Chondrocyte (in vitro differentiated cells): ENCODE measurements around the gene DKK2. TPM values are rescaled to one million over a fixed set of nuclear protein-coding genes. Genes with fewer than 3 reads are reported as not detected.

ENCODE experiments used
- DNase-seq: peaks from one replicate; pipeline ENCODE4 v3.0.0; 2021; ENCODE audit warnings: mixed read lengths, low spot score
- H3K27ac Mint-ChIP-seq: one replicate; pipeline ENCODE4 v1.8.0; 2021; ENCODE audit warnings: mild to moderate bottlenecking, moderate library complexity, mixed read lengths; ENCODE audit not compliant: unreplicated experiment
- H3K27me3 Mint-ChIP-seq: 2 replicates; pipeline ENCODE4 v1.8.0; 2021; ENCODE audit warnings: low read depth, mixed read lengths
- H3K36me3 Mint-ChIP-seq: 2 replicates; pipeline ENCODE4 v1.8.0; 2021; ENCODE audit warnings: low read depth, mixed read lengths
- H3K4me1 Mint-ChIP-seq: 2 replicates; pipeline ENCODE4 v1.8.0; 2021; ENCODE audit warnings: low read depth, mild to moderate bottlenecking, mixed read lengths
- H3K4me3 Mint-ChIP-seq: one replicate; pipeline ENCODE4 v1.8.0; 2021; ENCODE audit warnings: mild to moderate bottlenecking, moderate library complexity, mixed read lengths; ENCODE audit not compliant: unreplicated experiment
- H3K9me3 Mint-ChIP-seq: 2 replicates; pipeline ENCODE4 v1.8.0; 2021; ENCODE audit warnings: low read depth, mixed read lengths
- total RNA-seq: library from RNA; stranded (reverse); gene quantifications from 3 replicates; pipeline ENCODE4 v1.2.1, GENCODE V29; 2021
- TF ChIP-seq, protein P1 (sequence below): fragments of 200-600 bp; sonication (generic); IDR thresholded peaks from 2 replicates; pipeline ENCODE4 v1.5.0; 2021; ENCODE audit warnings: antibody characterized with exemption, mild to moderate bottlenecking, moderate library complexity

DKK2 gene
- total RNA-seq, 1 donor from 2014 or later: 107 TPM

DNA sequence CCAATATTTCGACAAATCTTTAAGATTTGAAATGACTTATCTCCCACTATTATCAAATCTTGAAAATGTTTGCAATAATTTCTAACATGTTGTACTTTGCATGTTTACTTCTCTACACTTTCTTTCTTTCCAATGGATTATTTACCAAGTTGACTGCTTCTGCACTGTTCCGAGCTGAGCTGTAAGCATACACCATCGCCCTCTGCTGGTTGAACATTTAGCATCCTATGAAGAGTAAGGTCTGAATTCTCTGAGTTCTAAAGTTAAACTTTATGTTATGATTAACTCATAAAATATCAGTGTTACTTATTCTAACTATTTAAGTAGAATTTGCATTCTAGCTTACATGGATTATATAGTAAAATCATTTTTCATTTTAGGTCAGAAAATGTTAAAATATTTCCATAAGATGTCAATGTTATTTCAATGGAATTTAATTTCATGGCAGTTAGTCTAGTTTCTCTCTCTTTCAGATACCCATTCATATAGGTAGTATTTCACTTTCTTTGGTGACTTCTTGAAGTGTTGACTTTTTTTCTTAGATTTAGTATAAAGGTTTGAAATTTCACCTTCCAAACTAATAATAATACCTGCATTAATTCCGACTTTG, 137.4 kb downstream of the DKK2 start:
- Mint-ChIP-seq H3K4me3 (no peak overlapping the region), H3K4me1 (no peaks in the 10 kb centered on the region), H3K27me3 (peaks cover 21% of the 10 kb centered on the region), H3K36me3 (peaks cover 10% of the 10 kb centered on the region), H3K27ac (no peak overlapping the region), H3K9me3 (peaks cover 14% of the 10 kb centered on the region)
- no peak for DNase-seq
- TF ChIP-seq, protein P1, sequence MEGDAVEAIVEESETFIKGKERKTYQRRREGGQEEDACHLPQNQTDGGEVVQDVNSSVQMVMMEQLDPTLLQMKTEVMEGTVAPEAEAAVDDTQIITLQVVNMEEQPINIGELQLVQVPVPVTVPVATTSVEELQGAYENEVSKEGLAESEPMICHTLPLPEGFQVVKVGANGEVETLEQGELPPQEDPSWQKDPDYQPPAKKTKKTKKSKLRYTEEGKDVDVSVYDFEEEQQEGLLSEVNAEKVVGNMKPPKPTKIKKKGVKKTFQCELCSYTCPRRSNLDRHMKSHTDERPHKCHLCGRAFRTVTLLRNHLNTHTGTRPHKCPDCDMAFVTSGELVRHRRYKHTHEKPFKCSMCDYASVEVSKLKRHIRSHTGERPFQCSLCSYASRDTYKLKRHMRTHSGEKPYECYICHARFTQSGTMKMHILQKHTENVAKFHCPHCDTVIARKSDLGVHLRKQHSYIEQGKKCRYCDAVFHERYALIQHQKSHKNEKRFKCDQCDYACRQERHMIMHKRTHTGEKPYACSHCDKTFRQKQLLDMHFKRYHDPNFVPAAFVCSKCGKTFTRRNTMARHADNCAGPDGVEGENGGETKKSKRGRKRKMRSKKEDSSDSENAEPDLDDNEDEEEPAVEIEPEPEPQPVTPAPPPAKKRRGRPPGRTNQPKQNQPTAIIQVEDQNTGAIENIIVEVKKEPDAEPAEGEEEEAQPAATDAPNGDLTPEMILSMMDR: peak; percentile 89

DNA sequence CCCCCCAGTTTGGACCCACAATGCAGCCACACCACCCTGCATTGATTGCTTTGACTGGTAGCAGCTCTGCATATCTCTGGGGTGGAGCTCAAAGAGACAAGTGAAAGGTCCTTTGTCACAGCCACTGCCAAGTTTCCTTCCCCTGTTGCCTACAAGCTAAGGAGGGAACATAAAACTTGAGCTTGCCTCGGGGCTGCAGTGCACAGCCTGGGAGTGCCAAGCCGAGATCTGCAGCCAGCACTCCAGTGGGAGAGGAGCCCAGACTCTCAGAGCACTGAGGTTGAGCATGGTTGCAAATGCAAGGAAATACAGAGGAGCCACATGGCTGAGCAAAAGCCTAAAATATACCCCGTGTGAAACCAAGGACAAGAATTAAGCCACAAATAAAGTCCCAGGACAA, 142.2 kb downstream of the DKK2 start:
- H3K36me3 Mint-ChIP-seq: peaks cover 8% of the 10 kb centered on the region
- H3K9me3 Mint-ChIP-seq: peaks cover 14% of the 10 kb centered on the region
- peaks cover 20% of the 10 kb centered on the region for H3K27me3 Mint-ChIP-seq
- TF ChIP-seq, protein P1: no peak
- DNase-seq: no peak
- no peak overlapping the region for H3K4me3 Mint-ChIP-seq
- H3K27ac Mint-ChIP-seq: no peak overlapping the region
- H3K4me1 Mint-ChIP-seq: no peaks in the 10 kb centered on the region

DNA sequence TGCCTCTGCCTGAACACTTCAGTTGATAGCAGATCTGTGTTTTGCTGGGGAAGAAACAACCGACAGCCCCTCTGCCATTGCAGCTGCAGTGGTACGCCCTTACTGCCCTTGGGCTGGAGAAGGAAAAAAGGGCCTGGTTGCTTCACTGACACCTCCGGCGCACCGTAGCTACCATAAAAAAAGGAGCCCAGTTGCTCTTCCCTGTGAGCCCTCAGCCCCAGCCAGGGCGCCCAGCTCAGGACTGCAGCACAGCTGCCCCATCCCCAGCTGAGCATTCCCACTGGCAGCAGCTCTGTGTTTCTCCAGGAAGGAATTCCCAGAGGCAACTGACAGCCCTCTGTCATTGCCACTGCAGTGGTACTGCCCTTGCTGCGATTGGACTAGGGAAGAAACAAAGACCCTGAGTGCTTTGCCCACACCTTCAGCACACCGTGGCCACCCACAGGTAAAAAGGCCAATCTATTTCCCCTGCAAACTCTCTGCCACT, 142.7 kb downstream of the DKK2 start:
- H3K4me3 Mint-ChIP-seq: no peak overlapping the region
- peaks cover 11% of the 10 kb centered on the region for H3K9me3 Mint-ChIP-seq
- TF ChIP-seq, protein P1: no peak
- H3K27me3 Mint-ChIP-seq: peaks cover 22% of the 10 kb centered on the region
- DNase-seq: peak; percentile 58
- peaks cover 8% of the 10 kb centered on the region for H3K36me3 Mint-ChIP-seq
- no peak overlapping the region for H3K27ac Mint-ChIP-seq
- H3K4me1 Mint-ChIP-seq: no peaks in the 10 kb centered on the region

DNA sequence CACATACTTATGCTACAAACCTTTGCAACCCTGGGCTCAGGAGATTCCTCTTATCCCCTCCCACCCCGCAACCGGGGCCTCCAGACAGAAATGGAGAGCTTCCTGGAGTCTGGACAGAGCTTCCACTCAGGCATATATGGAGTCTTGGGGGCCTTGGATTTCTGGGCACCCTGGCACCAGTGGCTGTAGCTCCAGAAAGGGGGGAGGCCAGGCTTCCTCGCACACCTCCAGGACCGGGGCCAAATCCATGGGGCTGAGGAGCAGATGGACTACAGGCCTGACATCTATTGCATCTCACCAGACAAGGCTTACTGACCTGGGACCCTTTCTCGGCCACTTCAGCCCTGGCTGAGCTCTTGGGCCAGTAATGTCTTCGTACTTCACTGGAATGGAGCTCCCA, 143.3 kb downstream of the DKK2 start:
- H3K9me3 Mint-ChIP-seq: peaks cover 11% of the 10 kb centered on the region
- peaks cover 8% of the 10 kb centered on the region for H3K36me3 Mint-ChIP-seq
- TF ChIP-seq, protein P1: no peak
- no peaks in the 10 kb centered on the region for H3K4me1 Mint-ChIP-seq
- peak; percentile 57 for DNase-seq
- H3K4me3 Mint-ChIP-seq: no peak overlapping the region
- peaks cover 22% of the 10 kb centered on the region for H3K27me3 Mint-ChIP-seq
- H3K27ac Mint-ChIP-seq: no peak overlapping the region

DNA sequence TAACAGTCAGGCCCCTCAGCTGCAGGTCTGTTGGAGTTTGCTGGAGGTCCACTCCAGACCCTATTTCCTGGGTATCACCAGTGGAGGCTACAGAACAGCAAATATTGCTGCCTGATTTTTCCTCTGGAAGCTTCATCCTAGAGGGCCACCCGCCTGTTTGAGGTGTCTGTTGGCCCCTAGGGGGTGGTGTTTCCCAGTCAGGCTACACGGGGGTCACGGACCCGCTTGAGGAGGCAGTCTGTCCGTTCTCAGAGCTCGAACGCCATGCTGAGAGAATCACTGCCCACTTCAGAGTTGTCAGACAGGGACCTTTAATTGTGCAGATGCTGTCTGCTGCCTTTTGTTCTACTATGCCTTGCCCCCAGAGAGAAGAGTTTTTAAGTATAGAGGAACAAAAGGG, 160.8 kb downstream of the DKK2 start:
- peaks cover 16% of the 10 kb centered on the region for H3K9me3 Mint-ChIP-seq
- H3K4me1 Mint-ChIP-seq: no peaks in the 10 kb centered on the region
- H3K27ac Mint-ChIP-seq: no peak overlapping the region
- TF ChIP-seq, protein P1: peak; percentile 17
- H3K36me3 Mint-ChIP-seq: peaks cover 3% of the 10 kb centered on the region
- H3K27me3 Mint-ChIP-seq: peaks cover under 1% of the 10 kb centered on the region
- H3K4me3 Mint-ChIP-seq: no peak overlapping the region
- no peak for DNase-seq
